Trophoblast cell (in vitro differentiated cells and primary cell): ENCODE results near the gene ADCY1.

ENCODE experiments used
- DNase-seq, 2 donors: peaks; one replicate each; pipeline ENCODE4 v3.0.0-alpha.2; 2016
- H2AFZ ChIP-seq: 2 replicates; pipeline ENCODE4 v1.6.1; 2013; ENCODE audit warnings: low read length, moderate library complexity, mild to moderate bottlenecking; ENCODE audit not compliant: insufficient read depth, poor library complexity
- H2AK5ac ChIP-seq: 2 replicates; pipeline ENCODE4 v1.6.1; 2013; ENCODE audit warnings: mild to moderate bottlenecking, low read length
- H2BK120ac ChIP-seq: 2 replicates; pipeline ENCODE4 v1.6.1; 2013; ENCODE audit warnings: low read length, mild to moderate bottlenecking, moderate library complexity; ENCODE audit not compliant: insufficient read depth, poor library complexity
- H2BK12ac ChIP-seq: 2 replicates; pipeline ENCODE4 v1.6.1; 2013; ENCODE audit warnings: mild to moderate bottlenecking, low read length, moderate library complexity
- H2BK5ac ChIP-seq: 2 replicates; pipeline ENCODE4 v1.6.1; 2013; ENCODE audit warnings: low read length, low read depth, moderate library complexity, mild to moderate bottlenecking; ENCODE audit not compliant: poor library complexity
- H3K14ac ChIP-seq: 2 replicates; pipeline ENCODE4 v1.6.1; 2013; ENCODE audit warnings: mild to moderate bottlenecking, low read length
- H3K18ac ChIP-seq: 2 replicates; pipeline ENCODE4 v1.6.1; 2013; ENCODE audit warnings: mild to moderate bottlenecking, low read length
- H3K23ac ChIP-seq: 2 replicates; pipeline ENCODE4 v1.6.1; 2013; ENCODE audit warnings: low read length
- H3K27ac ChIP-seq: 2 replicates; pipeline ENCODE4 v1.5.1; 2013; ENCODE audit warnings: low read depth, mild to moderate bottlenecking, inconsistent platforms, low read length, moderate library complexity
- H3K27me3 ChIP-seq: 2 replicates; pipeline ENCODE4 v1.6.1; 2013; ENCODE audit warnings: inconsistent platforms, mild to moderate bottlenecking, low read length, moderate library complexity; ENCODE audit not compliant: insufficient read depth
- H3K36me3 ChIP-seq, 2 experiments: 1 replicate in 1 of 2; 2 replicates in 1 of 2; pipeline ENCODE4 v1.6.1; 2013; ENCODE audit warnings: low read length in 2 of 2, mild to moderate bottlenecking in 2 of 2, moderate library complexity in 1 of 2; ENCODE audit not compliant: insufficient read depth in 2 of 2, control insufficient read depth in 1 of 2
- H3K4ac ChIP-seq: 2 replicates; pipeline ENCODE4 v1.6.1; 2013; ENCODE audit warnings: low read depth, mild to moderate bottlenecking, low read length, moderate library complexity
- H3K4me1 ChIP-seq, 2 experiments: 1 replicate in 1 of 2; 2 replicates in 1 of 2; pipeline ENCODE4 v1.6.1; 2013; ENCODE audit warnings: low read length in 2 of 2, mild to moderate bottlenecking in 2 of 2, moderate library complexity in 1 of 2; ENCODE audit not compliant: insufficient read depth in 2 of 2, control insufficient read depth in 1 of 2
- H3K4me2 ChIP-seq: 2 replicates; pipeline ENCODE4 v1.6.1; 2013; ENCODE audit warnings: inconsistent platforms, mild to moderate bottlenecking, low read length, moderate library complexity
- H3K4me3 ChIP-seq: 2 replicates; pipeline ENCODE4 v1.5.1; 2013; ENCODE audit warnings: mild to moderate bottlenecking, low read depth, low read length, inconsistent platforms
- H3K79me1 ChIP-seq: one replicate; pipeline ENCODE4 v1.6.1; 2013; ENCODE audit warnings: low read length
- H3K79me2 ChIP-seq: 2 replicates; pipeline ENCODE4 v1.6.1; 2013; ENCODE audit warnings: low read length, mild to moderate bottlenecking; ENCODE audit not compliant: control insufficient read depth, insufficient read depth, poor library complexity
- H3K9ac ChIP-seq: 2 replicates; pipeline ENCODE4 v1.6.1; 2013; ENCODE audit warnings: mild to moderate bottlenecking, low read length
- H3K9me3 ChIP-seq: 2 replicates; pipeline ENCODE4 v1.6.1; 2013; ENCODE audit warnings: low read depth, mild to moderate bottlenecking, control low read depth, inconsistent platforms, low read length; ENCODE audit not compliant: insufficient read depth
- H4K12ac ChIP-seq: 2 replicates; pipeline ENCODE4 v1.6.1; 2013; ENCODE audit warnings: low read depth, mild to moderate bottlenecking, low read length, moderate library complexity
- H4K8ac ChIP-seq: 2 replicates; pipeline ENCODE4 v1.6.1; 2013; ENCODE audit warnings: low read depth, mild to moderate bottlenecking, low read length, moderate library complexity
- H4K91ac ChIP-seq: one replicate; pipeline ENCODE4 v1.6.1; 2013; ENCODE audit warnings: low read depth, mild to moderate bottlenecking, low read length, moderate library complexity
- WGBS: extraction: QIAGEN DNeasy Blood & Tissue Kit; methylation state at CpG from one replicate; pipeline ENCODE4 v1.1.7; 2013; ENCODE audit warnings: missing lambda C conversion rate; ENCODE audit not compliant: insufficient read length, insufficient coverage; ENCODE audit errors: extremely low coverage; 5-methylcytosine and 5-hydroxymethylcytosine counted together

ADCY1 gene

DNA sequence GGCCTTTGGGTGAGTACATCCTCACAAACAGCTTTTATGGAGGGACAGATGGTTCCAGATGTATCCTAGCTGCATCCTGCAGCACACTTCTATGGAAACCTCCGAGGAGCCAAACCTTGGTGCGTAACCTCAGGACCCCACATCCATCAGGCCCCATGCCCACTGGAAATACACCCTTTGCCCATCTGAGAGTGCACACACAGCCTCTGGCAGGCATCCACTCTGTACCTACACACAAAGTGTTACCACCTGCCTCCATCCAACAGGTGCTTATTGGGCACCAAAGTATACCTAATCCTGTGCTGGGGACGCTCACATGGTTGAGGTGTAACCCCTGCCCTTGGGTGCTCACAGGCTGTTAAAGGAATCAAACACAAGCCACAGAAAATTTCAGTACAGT lies 117.9 kb downstream of the ADCY1 start:
- Histone ChIP-seq H3K27ac (no peak overlapping the region), H3K9me3 (no peaks in the 10 kb centered on the region), H2AK5ac (no peak overlapping the region), H3K4me1 (peaks cover 10 to 12% of the 10 kb centered on the region in 2 experiments), H3K4me2 (no peak overlapping the region), H3K27me3 (no peaks in the 10 kb centered on the region), H3K23ac (no peak overlapping the region), H2AFZ (no peak overlapping the region), H3K79me2 (no peaks in the 10 kb centered on the region), H3K36me3 (no peaks in the 10 kb centered on the region), H3K4me3 (no peak overlapping the region), H3K9ac (no peak overlapping the region), H3K18ac (no peak overlapping the region), H4K91ac (no peak overlapping the region), H2BK5ac (no peak overlapping the region), H4K12ac (no peak overlapping the region), H2BK12ac (no peak overlapping the region), H4K8ac (no peak overlapping the region), H3K79me1 (no peaks in the 10 kb centered on the region), H2BK120ac (no peak overlapping the region), H3K4ac (no peak overlapping the region), H3K14ac (no peak overlapping the region)
- no peak for DNase-seq
- no CpG with 5 or more reads among the region's 3 CpGs for WGBS

DNA sequence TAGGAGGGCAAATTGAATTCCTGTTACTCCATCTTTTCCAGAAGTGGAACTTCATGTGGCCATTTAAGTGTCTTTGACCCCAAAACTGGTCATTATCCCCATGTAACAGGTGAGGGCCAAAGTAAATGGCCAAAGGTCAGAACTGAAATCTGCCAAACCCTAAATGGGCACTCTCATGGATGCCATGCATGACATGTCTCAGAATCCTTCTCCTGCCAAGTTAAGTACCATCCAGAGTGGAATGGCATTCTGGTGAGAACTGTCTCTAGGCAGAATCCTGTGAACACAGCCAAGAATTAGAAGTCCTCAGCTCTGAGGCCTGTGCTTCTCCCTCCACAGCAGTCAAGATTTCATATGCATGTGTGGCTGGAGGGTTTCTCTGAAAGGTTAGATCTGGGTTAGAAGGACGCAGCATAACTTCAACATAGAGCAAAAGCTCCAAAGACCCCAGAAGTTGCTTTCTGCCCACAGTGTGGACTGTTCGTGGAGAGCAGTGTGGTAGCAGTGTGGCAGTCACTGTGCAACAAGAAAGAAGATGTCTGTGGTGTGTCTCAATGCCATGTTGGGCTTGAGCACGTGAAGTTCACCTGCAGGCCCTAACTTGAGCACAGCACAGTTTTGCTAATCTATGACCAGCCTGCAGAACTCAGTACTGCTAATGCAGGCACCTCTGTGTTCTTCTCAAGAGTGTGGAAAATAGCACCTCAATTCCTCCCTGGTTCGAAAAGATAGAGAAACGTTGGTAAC lies 121.3 kb downstream of the ADCY1 start:
- Histone ChIP-seq H3K4ac (no peak overlapping the region), H3K27ac (no peak overlapping the region), H2BK120ac (no peak overlapping the region), H3K79me1 (no peaks in the 10 kb centered on the region), H4K8ac (no peak overlapping the region), H2AK5ac (no peak overlapping the region), H3K18ac (no peak overlapping the region), H3K23ac (no peak overlapping the region), H3K79me2 (no peaks in the 10 kb centered on the region), H3K9ac (no peak overlapping the region), H3K14ac (no peak overlapping the region), H2BK12ac (no peak overlapping the region), H3K9me3 (no peaks in the 10 kb centered on the region), H2BK5ac (no peak overlapping the region), H4K12ac (no peak overlapping the region), H3K4me3 (no peak overlapping the region), H3K36me3 (no peaks in the 10 kb centered on the region), H3K27me3 (no peaks in the 10 kb centered on the region), H3K4me1 (no peaks in the 10 kb centered on the region), H3K4me2 (no peak overlapping the region), H4K91ac (no peak overlapping the region), H2AFZ (no peak overlapping the region)
- no CpG with 5 or more reads among the region's 5 CpGs for WGBS
- no peak for DNase-seq

DNA sequence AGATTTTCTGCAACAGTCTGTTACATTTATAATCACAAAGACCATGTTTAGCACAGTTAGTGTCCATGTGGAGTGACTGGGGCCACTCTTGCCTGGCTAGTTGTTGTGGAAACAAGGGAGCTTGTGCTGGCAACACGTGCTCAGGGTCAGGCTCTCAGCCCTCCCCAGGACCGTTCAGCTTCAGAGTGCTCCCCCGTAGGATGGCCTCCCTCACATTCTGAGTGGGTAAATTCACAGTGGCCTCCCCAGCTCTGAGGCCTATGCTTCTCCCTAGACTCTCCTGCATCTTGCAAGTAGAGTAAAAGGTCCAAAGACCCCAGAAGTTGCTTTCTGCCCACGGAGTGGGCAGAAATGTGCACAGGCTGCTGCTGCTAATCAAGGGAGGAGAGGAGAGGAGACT lies 122.3 kb downstream of the ADCY1 start:
- Histone ChIP-seq H3K4me2 (no peak overlapping the region), H3K23ac (no peak overlapping the region), H2BK12ac (no peak overlapping the region), H4K12ac (no peak overlapping the region), H3K9ac (no peak overlapping the region), H3K9me3 (no peaks in the 10 kb centered on the region), H4K91ac (no peak overlapping the region), H2BK5ac (no peak overlapping the region), H3K14ac (no peak overlapping the region), H2BK120ac (no peak overlapping the region), H3K4me1 (no peaks in the 10 kb centered on the region), H3K79me1 (no peaks in the 10 kb centered on the region), H3K18ac (no peak overlapping the region), H3K27me3 (no peaks in the 10 kb centered on the region), H3K36me3 (no peaks in the 10 kb centered on the region), H4K8ac (no peak overlapping the region), H3K4ac (no peak overlapping the region), H2AK5ac (no peak overlapping the region), H3K27ac (no peak overlapping the region), H3K4me3 (no peak overlapping the region), H2AFZ (no peak overlapping the region), H3K79me2 (no peaks in the 10 kb centered on the region)
- WGBS: no CpG with 5 or more reads among the region's 4 CpGs
- no peak for DNase-seq

- Histone ChIP-seq H2AFZ (no peak overlapping the region), H3K9me3 (no peaks in the 10 kb centered on the region), H2BK5ac (no peak overlapping the region), H3K14ac (no peak overlapping the region), H3K79me1 (no peaks in the 10 kb centered on the region), H4K8ac (no peak overlapping the region), H3K4me3 (no peak overlapping the region), H3K18ac (no peak overlapping the region), H3K36me3 (no peaks in the 10 kb centered on the region), H3K27ac (no peak overlapping the region), H4K91ac (no peak overlapping the region), H3K4me2 (no peak overlapping the region), H2AK5ac (no peak overlapping the region), H3K9ac (no peak overlapping the region), H4K12ac (no peak overlapping the region), H2BK12ac (no peak overlapping the region), H3K79me2 (no peaks in the 10 kb centered on the region), H2BK120ac (no peak overlapping the region), H3K4ac (no peak overlapping the region), H3K23ac (no peak overlapping the region), H3K27me3 (no peaks in the 10 kb centered on the region), H3K4me1 (no peaks in the 10 kb centered on the region)
- WGBS: no CpG with 5 or more reads among the region's 5 CpGs
- no peak for DNase-seq
Measured at GRCh38 chr7:45697576-45698136, 123.5 kb downstream of the ADCY1 start.
